GM12878 (cell line): ENCODE measurements around the gene PSTPIP2. TPM values are rescaled to one million over a fixed set of nuclear protein-coding genes. Genes with fewer than 3 reads are reported as not detected.
A peak's percentile ranks its signal among the peaks of the same experiment; 100 is the strongest.

Source experiments
- CBFB ChIP-seq: IDR thresholded peaks from 2 replicates; pipeline ENCODE4 v1.6.1; 2016; ENCODE audit warnings: antibody characterized with exemption, low read depth
- JUND ChIP-seq: IDR thresholded peaks from 2 replicates; pipeline ENCODE4 v1.6.1; 2012; ENCODE audit warnings: low read depth, mild to moderate bottlenecking, low read length, improper control_type of control experiment, moderate library complexity
- PAX8 ChIP-seq: fragments of 450-650 bp; IDR thresholded peaks from 2 replicates; pipeline ENCODE4 v1.6.1; 2017; ENCODE audit warnings: mild to moderate bottlenecking, moderate library complexity
- POLR2AphosphoS5 ChIP-seq: IDR thresholded peaks from 2 replicates; pipeline ENCODE4 v1.6.1; 2011; ENCODE audit warnings: mild to moderate bottlenecking, low read length, inconsistent platforms
- polyA plus RNA-seq, 11 experiments: library from polyadenylated mRNA; depleted of rRNA in 4 of 11; unstranded in 6 of 11; stranded (reverse) in 5 of 11; fragments of >200 nt; fragmentation: Nextera tagmentation in 4 of 11; fragmentation: Illumina TruSeq in 1 of 11; extraction: Ambion mirVana in 4 of 11; extraction: Trizol in 1 of 11; gene quantifications; 1 replicate in 1 of 11; 2 replicates in 10 of 11; pipeline versions ENCODE4 v1.2.1 to v1.2.3, GENCODE V29; 2011 to 2016; ENCODE audit warnings: inconsistent platforms in 2 of 11, missing spikeins in 2 of 11, low read depth in 1 of 11
- total RNA-seq, 4 experiments: library from RNA; depleted of rRNA in 3 of 4; stranded (reverse); fragments of >200 nt in 3 of 4; fragmentation: Illumina TruSeq in 1 of 4; extraction: Trizol in 1 of 4; gene quantifications; 2 replicates each; pipeline versions ENCODE4 v1.2.1 to v1.2.3, GENCODE V29; 2013 to 2021
- TF ChIP-seq, protein P1 (sequence below), 3 experiments: IDR thresholded peaks in 2 of 3; conservative IDR thresholded peaks in 1 of 3; 2 replicates each; pipeline ENCODE4 v1.5.1; 2011; ENCODE audit warnings: low read depth in 3 of 3, low read length in 3 of 3, mild to moderate bottlenecking in 3 of 3, control low read depth in 2 of 3, moderate library complexity in 2 of 3, inconsistent platforms in 1 of 3, mixed read lengths in 1 of 3; ENCODE audit not compliant: control insufficient read depth in 2 of 3, insufficient read depth in 1 of 3; ENCODE audit errors: extremely low read depth in 1 of 3
- TF ChIP-seq, protein P2 (sequence below): fragments of 450-650 bp; formaldehyde crosslinking; IDR thresholded peaks from 2 replicates; pipeline ENCODE4 v1.5.0; 2022; ENCODE audit warnings: mild to moderate bottlenecking, missing genetic modification characterization

PSTPIP2 gene
- total and polyA plus RNA-seq, 10 of the 15 experiments (the other 5 are each of a cell fraction or from before 2014, with no cell fraction given), result 0.69 to 38.4 (median 24.7) TPM

DNA sequence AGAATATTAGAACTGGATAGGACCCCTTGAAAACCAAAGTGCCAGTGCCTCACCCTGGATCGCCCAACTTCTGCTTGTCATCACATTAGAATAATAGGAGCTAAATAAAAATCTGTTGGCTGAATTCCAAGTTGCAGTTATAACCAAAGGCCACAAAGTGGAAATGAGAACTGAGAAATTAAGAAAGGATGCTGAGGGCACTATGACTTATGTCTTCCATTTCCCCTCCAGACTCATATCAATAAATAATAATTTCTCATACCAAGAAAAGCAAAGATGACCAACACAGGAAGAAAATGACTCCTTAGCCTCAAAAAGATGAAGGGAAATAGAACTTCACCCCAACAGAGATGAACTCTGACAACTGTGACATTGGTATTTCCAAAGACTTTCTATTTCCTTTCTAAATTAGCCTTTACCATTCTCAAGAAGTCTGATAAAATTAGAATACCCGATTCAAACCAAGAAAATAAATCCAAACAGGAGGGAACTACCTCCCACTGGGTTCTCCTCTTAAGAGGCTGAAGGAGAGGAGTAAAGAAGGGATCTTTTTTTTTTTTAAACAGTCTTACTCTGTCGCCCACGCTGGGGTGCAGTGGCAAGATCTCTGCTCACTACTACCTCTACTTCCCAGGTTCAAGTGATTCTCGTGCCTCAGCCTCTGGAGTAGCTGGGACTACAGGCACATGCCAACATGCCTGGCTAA lies 58.4 kb downstream of the PSTPIP2 start (continued):
- TF ChIP-seq, protein P1, sequence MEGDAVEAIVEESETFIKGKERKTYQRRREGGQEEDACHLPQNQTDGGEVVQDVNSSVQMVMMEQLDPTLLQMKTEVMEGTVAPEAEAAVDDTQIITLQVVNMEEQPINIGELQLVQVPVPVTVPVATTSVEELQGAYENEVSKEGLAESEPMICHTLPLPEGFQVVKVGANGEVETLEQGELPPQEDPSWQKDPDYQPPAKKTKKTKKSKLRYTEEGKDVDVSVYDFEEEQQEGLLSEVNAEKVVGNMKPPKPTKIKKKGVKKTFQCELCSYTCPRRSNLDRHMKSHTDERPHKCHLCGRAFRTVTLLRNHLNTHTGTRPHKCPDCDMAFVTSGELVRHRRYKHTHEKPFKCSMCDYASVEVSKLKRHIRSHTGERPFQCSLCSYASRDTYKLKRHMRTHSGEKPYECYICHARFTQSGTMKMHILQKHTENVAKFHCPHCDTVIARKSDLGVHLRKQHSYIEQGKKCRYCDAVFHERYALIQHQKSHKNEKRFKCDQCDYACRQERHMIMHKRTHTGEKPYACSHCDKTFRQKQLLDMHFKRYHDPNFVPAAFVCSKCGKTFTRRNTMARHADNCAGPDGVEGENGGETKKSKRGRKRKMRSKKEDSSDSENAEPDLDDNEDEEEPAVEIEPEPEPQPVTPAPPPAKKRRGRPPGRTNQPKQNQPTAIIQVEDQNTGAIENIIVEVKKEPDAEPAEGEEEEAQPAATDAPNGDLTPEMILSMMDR (IDR thresholded peaks at IDR 0.05 in 2 of 3, conservative IDR thresholded peaks at IDR 0.05 in 1 of 3; ENCODE audit: control insufficient read depth in 2 of 3, extremely low read depth in 1 of 3, insufficient read depth in 1 of 3, low read depth in 3 of 3, low read length in 3 of 3), result no peak
- TF ChIP-seq CBFB (0 out of 2 replicates have a peak, but pooled peaks have one; percentile 54), JUND (no peak), PAX8 (no peak), POLR2AphosphoS5 (no peak)
- TF ChIP-seq, protein P2, sequence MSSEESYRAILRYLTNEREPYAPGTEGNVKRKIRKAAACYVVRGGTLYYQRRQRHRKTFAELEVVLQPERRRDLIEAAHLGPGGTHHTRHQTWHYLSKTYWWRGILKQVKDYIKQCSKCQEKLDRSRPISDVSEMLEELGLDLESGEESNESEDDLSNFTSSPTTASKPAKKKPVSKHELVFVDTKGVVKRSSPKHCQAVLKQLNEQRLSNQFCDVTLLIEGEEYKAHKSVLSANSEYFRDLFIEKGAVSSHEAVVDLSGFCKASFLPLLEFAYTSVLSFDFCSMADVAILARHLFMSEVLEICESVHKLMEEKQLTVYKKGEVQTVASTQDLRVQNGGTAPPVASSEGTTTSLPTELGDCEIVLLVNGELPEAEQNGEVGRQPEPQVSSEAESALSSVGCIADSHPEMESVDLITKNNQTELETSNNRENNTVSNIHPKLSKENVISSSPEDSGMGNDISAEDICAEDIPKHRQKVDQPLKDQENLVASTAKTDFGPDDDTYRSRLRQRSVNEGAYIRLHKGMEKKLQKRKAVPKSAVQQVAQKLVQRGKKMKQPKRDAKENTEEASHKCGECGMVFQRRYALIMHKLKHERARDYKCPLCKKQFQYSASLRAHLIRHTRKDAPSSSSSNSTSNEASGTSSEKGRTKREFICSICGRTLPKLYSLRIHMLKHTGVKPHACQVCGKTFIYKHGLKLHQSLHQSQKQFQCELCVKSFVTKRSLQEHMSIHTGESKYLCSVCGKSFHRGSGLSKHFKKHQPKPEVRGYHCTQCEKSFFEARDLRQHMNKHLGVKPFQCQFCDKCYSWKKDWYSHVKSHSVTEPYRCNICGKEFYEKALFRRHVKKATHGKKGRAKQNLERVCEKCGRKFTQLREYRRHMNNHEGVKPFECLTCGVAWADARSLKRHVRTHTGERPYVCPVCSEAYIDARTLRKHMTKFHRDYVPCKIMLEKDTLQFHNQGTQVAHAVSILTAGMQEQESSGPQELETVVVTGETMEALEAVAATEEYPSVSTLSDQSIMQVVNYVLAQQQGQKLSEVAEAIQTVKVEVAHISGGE, result no peak
